Measurements from ENCODE around the gene GHR.

- TF ChIP-seq, protein P1, sequence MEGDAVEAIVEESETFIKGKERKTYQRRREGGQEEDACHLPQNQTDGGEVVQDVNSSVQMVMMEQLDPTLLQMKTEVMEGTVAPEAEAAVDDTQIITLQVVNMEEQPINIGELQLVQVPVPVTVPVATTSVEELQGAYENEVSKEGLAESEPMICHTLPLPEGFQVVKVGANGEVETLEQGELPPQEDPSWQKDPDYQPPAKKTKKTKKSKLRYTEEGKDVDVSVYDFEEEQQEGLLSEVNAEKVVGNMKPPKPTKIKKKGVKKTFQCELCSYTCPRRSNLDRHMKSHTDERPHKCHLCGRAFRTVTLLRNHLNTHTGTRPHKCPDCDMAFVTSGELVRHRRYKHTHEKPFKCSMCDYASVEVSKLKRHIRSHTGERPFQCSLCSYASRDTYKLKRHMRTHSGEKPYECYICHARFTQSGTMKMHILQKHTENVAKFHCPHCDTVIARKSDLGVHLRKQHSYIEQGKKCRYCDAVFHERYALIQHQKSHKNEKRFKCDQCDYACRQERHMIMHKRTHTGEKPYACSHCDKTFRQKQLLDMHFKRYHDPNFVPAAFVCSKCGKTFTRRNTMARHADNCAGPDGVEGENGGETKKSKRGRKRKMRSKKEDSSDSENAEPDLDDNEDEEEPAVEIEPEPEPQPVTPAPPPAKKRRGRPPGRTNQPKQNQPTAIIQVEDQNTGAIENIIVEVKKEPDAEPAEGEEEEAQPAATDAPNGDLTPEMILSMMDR (conservative IDR thresholded peaks at IDR 0.05; ENCODE audit: low read depth, low read length) = no peak
- no peak for TF ChIP-seq EZH2phosphoT487 (IDR thresholded peaks at IDR 0.05; ENCODE audit: borderline replicate concordance, low read length)
- TF ChIP-seq EZH2 (IDR thresholded peaks at IDR 0.05; ENCODE audit: low read length, unreplicated experiment) = no peak
These were observed 38.3 kb downstream of the GHR start for GRCh38 chr5:42461507-42461906.

Data from PC-3 (cell line).